Testis (tissue), 2 donors: ENCODE data around the gene GNAI2.

Experiments
- CTCF ChIP-seq, 3 experiments: fragments of 450-650 bp in 2 of 3; fragments of 200-600 bp in 1 of 3; sonication (generic) in 1 of 3; IDR thresholded peaks; one replicate each; pipeline ENCODE4 v1.5.1; 2016 to 2019; ENCODE audit warnings: antibody characterized with exemption in 3 of 3, mild to moderate bottlenecking in 2 of 3, moderate library complexity in 1 of 3
- POLR2A ChIP-seq: fragments of 450-650 bp; IDR thresholded peaks from one replicate; pipeline ENCODE4 v1.6.1; 2017; ENCODE audit warnings: antibody characterized with exemption, mild to moderate bottlenecking, moderate library complexity

- TF ChIP-seq CTCF (IDR thresholded peaks at IDR 0.05) (no peak), POLR2A (no peak)
These were observed 28.5 kb upstream of the GNAI2 start for GRCh38 chr3:50207359-50208042.
